AML-193 (cell line): Measurements from ENCODE around the gene OPRL1.
"Not testable (repeated sequence)": the region's sequence is repeated elsewhere in the genome, so short reads cannot be mapped to it uniquely, and the experiment has no call there.

Experiments
- DNase-seq, 2 experiments: peaks; one replicate each; lab custom pipeline; 2025; lab: John Stamatoyannopoulos, UW

OPRL1 gene

DNA sequence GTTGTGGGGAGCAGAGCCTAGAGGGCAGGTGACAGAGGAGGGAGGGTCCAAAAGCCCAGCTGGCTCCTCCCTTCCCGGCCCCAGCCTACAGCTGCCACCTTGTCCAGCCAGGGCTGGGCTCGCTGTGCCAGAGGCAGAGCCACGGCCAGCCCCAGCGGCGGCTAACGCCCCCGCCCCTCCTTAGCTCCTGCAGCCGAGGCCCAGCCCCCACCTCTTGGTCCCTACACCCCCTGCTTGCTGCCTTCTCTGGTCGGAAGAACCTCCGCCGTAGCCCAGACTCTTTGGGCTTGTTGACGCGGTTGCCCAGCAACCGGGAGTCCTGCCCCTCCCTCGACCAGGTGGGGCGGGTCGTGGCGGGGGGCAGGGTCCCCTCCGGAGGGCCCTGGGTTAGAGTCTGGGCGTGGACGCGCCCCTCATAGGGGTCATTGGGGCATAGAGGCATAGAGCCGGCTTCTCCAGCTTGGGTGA lies 4.8 kb downstream of the OPRL1 start:
- no peak for DNase-seq

GRCh38 chr20:64086801-64087200 lies 6.9 kb downstream of the OPRL1 start:
- DNase-seq, result no peak

GRCh38 chr20:64087226-64087825 lies 7.4 kb downstream of the OPRL1 start:
- not testable (repeated sequence) for DNase-seq

GRCh38 chr20:64088586-64088985 lies 8.7 kb downstream of the OPRL1 start:
- not testable (repeated sequence) for DNase-seq

DNA sequence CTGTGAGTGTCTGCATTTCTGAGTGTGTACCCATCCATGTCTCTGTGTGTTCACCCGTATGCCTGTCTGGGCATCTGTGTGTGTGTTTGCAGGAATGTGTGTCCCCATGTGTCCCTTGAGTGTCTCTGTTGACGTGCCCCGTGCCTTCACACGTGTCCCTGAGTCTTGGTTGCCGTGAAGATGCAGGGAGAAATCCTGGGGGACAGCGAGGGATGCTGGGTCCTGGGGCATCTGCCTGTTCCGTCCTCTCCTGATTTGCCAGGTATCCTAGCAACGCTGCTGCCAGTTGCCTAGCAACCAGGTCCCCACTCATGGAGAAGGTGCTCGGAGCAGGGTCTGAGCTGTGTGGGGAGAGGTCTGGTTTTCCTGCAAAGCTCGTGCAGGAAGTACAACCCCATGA lies 10.3 kb downstream of the OPRL1 start:
- DNase-seq, result no peak

GRCh38 chr20:64091340-64091739 lies 11.5 kb downstream of the OPRL1 start:
- no peak for DNase-seq

- DNase-seq, result no peak
These were observed 11.9 kb downstream of the OPRL1 start for GRCh38 chr20:64091770-64092169.

GRCh38 chr20:64092258-64093012 lies 12.6 kb downstream of the OPRL1 start:
- DNase-seq, result no peak

- DNase-seq, result no peak
These were observed 13.2 kb downstream of the OPRL1 start for GRCh38 chr20:64093013-64093503.

DNA sequence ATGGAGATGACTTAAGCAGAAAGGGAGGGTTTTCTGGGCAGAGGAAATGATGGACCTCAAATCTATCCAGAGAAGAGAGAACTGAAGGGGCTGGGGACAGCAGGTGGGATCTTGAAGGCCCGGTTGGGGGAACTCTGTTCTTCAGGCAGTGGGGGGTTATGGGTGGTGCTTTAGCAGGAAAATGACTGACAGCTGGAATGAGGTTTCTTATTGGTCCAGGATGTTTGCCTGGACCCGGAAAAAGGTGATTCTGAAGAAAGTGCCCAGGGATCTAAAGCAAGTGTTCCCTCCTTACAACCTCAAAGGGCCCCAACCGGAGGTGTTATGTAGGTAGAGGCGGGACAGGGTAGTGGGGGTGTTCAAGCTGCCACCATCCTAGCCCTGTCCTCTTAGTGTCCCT lies 15.6 kb downstream of the OPRL1 start:
- DNase-seq, result no peak

DNA sequence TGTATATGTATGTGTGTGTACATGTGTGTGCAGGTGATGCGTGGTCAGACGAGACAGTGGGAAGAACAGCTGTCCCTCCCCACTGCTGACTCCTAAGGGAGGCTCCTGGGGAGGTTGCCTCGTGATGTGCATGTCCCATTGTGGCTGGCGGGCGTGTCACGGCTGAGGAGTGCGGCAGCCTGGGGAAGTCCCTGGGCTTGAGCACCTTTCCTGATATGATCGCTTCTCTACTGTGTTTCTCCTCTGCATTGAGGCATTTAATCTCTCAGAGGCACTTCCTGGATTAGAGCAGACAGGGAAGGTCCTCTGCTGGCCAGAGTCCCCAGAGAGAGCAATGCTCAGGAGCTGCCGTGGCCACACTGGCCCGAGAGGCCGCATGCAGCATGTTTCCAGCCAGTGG lies 16.0 kb downstream of the OPRL1 start:
- DNase-seq, result no peak

GRCh38 chr20:64096535-64096934 lies 16.7 kb downstream of the OPRL1 start:
- DNase-seq, result no peak

DNA sequence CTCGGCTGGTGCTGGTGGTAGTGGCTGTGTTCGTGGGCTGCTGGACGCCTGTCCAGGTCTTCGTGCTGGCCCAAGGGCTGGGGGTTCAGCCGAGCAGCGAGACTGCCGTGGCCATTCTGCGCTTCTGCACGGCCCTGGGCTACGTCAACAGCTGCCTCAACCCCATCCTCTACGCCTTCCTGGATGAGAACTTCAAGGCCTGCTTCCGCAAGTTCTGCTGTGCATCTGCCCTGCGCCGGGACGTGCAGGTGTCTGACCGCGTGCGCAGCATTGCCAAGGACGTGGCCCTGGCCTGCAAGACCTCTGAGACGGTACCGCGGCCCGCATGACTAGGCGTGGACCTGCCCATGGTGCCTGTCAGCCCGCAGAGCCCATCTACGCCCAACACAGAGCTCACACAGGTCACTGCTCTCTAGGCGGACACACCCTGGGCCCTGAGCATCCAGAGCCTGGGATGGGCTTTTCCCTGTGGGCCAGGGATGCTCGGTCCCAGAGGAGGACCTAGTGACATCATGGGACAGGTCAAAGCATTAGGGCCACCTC lies 18.7 kb downstream of the OPRL1 start:
- DNase-seq, result no peak

GRCh38 chr20:64099086-64099786 lies 19.4 kb downstream of the OPRL1 start:
- DNase-seq, result no peak

DNA sequence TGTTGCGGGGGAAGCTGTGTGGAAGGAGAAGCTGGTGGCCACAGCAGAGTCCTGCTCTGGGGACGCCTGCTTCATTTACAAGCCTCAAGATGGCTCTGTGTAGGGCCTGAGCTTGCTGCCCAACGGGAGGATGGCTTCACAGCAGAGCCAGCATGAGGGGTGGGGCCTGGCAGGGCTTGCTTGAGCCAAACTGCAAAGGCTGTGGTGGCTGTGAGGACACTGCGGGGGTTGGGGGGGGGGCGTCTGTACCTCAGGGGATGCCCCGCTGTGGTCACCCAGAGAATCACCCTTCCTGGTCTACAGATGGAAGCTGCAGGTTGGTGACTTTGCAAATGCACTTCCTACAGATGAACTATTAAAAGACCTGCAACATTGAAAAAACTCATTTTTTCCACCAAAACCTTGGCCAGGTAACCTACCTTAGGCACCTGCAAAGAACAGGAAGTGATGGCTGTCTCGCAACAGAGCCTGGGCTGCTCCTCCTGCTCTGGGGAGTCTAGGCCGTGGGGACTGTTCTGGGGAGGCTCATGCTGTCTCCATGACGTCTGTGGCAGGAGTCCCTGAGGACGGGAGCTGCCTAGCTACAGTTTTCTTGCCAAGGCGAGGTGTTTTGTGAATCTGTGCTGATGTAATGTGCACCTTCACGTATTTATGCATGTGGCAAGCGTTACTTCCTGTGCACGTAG lies 20.1 kb downstream of the OPRL1 start:
- DNase-seq, result no peak

- DNase-seq, result no peak
These were observed 20.6 kb downstream of the OPRL1 start for GRCh38 chr20:64100566-64100888.

GRCh38 chr20:64100946-64101688 lies 21.2 kb downstream of the OPRL1 start:
- DNase-seq, result no peak

DNA sequence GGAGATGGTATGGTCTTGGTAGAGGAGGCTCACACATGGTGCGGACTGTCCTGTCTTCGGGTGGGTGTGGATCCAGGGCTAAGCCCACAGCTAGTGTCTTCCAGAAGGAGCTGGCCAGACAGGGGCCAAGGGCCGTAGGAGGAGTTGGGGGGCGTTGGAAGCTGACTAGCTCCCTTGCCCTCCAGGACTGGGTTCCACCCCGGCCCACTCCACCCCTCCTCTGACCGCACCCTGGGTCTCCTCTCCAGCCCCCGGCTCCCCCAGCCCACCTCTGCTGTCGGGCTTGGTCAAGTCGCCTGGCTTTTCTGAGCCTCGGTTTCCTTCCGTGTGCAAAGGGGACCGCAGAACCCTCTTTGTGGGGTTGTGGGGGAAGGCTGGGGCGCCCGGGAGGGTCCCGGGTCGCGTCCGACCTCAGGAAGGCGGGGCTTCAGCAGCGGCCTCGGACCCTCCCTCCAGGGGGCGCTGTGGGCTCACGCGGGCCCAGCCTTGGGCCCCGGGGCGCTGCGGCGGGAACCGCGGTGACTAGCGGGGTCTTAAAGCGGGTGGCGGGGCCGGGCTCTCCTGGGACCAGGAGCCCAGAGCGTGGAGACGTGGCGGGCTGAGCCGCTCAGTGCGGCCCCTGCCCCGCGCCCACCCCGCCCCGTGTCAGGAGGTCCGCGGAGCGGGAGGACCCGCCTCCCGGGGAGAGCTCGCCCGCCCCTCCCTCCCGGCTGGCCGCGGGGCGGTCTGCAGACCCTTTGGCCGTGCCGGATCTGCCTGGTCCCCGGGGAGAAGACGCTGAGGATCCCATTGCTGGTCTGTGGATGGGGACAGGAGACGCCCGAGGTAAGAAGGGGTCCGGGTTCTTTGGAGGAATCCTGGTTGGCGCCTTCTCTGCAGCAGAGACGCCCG lies 22.1 kb downstream of the OPRL1 start:
- DNase-seq, result no peak

GRCh38 chr20:64102647-64103354 lies 22.9 kb downstream of the OPRL1 start:
- DNase-seq, result no peak
